VCaP (cell line): ENCODE measurements around the gene NBR1.
"Not testable (repeated sequence)": the region's sequence is repeated elsewhere in the genome, so short reads cannot be mapped to it uniquely, and the experiment has no call there.

Source experiments
- H3K27ac ChIP-seq: fragments of 450-650 bp; 2 replicates; pipeline ENCODE4 v1.5.1; 2017
- CTCF ChIP-seq: fragments of 450-650 bp; conservative IDR thresholded peaks from 2 replicates; pipeline ENCODE4 v1.5.1; 2017; ENCODE audit warnings: mild to moderate bottlenecking, moderate library complexity

Gene NBR1

GRCh38 chr17:43200127-43200526 lies 29.1 kb downstream of the NBR1 start:
- TF ChIP-seq CTCF, result no peak
- no peak overlapping the region for H3K27ac ChIP-seq

- H3K27ac ChIP-seq, result not testable (repeated sequence)
Measured at GRCh38 chr17:43203013-43203412, 32.0 kb downstream of the NBR1 start.

GRCh38 chr17:43210576-43210975 lies 39.6 kb downstream of the NBR1 start:
- no peak for TF ChIP-seq CTCF
- no peak overlapping the region for H3K27ac ChIP-seq

- H3K27ac ChIP-seq, result no peak overlapping the region
Measured at GRCh38 chr17:43211123-43211479, 40.1 kb downstream of the NBR1 start.

GRCh38 chr17:43211480-43212402 lies 40.7 kb downstream of the NBR1 start, which contains the start of gene TMEM106A:
Gene TMEM106A (plus strand): TSS chr17:43211875. CDS start chr17:43213042, 1,167 bp downstream.
- TF ChIP-seq CTCF, result no peak
- no peak within 1 kb of the TSS for H3K27ac ChIP-seq

More at GRCh38 chr17:43211123-43211479, 40.1 kb downstream of the NBR1 start:
- TF ChIP-seq CTCF, result no peak

GRCh38 chr17:43212641-43213490 lies 41.9 kb downstream of the NBR1 start:
- TF ChIP-seq CTCF, result no peak
- no peak overlapping the region for H3K27ac ChIP-seq

- no peak overlapping the region for H3K27ac ChIP-seq
- no peak for TF ChIP-seq CTCF
Measured at GRCh38 chr17:43213545-43213944, 42.5 kb downstream of the NBR1 start.
